OCI-LY7 (cell line): ENCODE results near the gene FAM222A. TPM values are rescaled to one million over a fixed set of nuclear protein-coding genes. Genes with fewer than 3 reads are reported as not detected.

ENCODE experiments used
- BruUV-seq: library from RNA; stranded (reverse); fragments of 400-500 nt; replicated peaks from 2 replicates; lab custom pipeline; 2021; lab: Mats Ljungman, UMichigan
- CTCF ChIA-PET: fragments of 300-600 bp; sonication (Branson Sonifier 250); formaldehyde crosslinking; loops from one replicate; lab custom pipeline; 2022; ENCODE audit warnings: antibody characterized with exemption; ENCODE audit not compliant: unreplicated experiment; lab: Charles Lee
- POLR2A ChIA-PET: fragments of 300-600 bp; sonication (Branson Sonifier 250); formaldehyde crosslinking; loops from one replicate; lab custom pipeline; 2022; ENCODE audit warnings: antibody characterized with exemption; lab: Charles Lee
- DNase-seq: peaks from one replicate; pipeline ENCODE4 v3.0.0-alpha.2; 2015; ENCODE audit warnings: low spot score
- H2AFZ ChIP-seq: fragments of 200-600 bp; sonication (generic), shearing (Covaris generic); 2 replicates; pipeline ENCODE4 v1.6.1; 2014; ENCODE audit warnings: mild to moderate bottlenecking, antibody characterized with exemption, low read length, moderate library complexity
- H3K27ac ChIP-seq: fragments of 200-600 bp; sonication (generic); 2 replicates; pipeline ENCODE4 v1.5.1; 2014; ENCODE audit warnings: mixed run types, low read depth, mild to moderate bottlenecking, moderate library complexity, low read length, inconsistent platforms; ENCODE audit not compliant: poor library complexity, severe bottlenecking
- H3K36me3 ChIP-seq: fragments of 200-600 bp; sonication (generic); 2 replicates; pipeline ENCODE4 v1.6.1; 2014; ENCODE audit warnings: mild to moderate bottlenecking, antibody characterized with exemption, low read length, moderate library complexity, mixed read lengths; ENCODE audit not compliant: insufficient read depth
- H3K4me1 ChIP-seq: fragments of 200-600 bp; sonication (generic); 2 replicates; pipeline ENCODE4 v1.5.1; 2014; ENCODE audit warnings: mild to moderate bottlenecking, low read length; ENCODE audit not compliant: insufficient read depth, poor library complexity, severe bottlenecking
- H3K4me2 ChIP-seq: fragments of 200-600 bp; sonication (generic); 2 replicates; pipeline ENCODE4 v1.6.1; 2014; ENCODE audit warnings: mild to moderate bottlenecking, low read length
- H3K4me3 ChIP-seq: fragments of 200-600 bp; sonication (generic); 2 replicates; pipeline ENCODE4 v1.5.1; 2014; ENCODE audit warnings: mild to moderate bottlenecking, low read depth, low read length; ENCODE audit not compliant: poor library complexity, severe bottlenecking
- H3K79me2 ChIP-seq: fragments of 200-600 bp; sonication (generic); 2 replicates; pipeline ENCODE4 v1.6.1; 2016; ENCODE audit warnings: low read depth, mild to moderate bottlenecking, low read length, moderate library complexity, mixed read lengths; ENCODE audit not compliant: insufficient read depth
- H3K9me2 ChIP-seq: fragments of 200-600 bp; sonication (generic); 2 replicates; pipeline ENCODE4 v1.6.1; 2016; ENCODE audit warnings: mild to moderate bottlenecking, low read length, mixed read lengths; ENCODE audit not compliant: insufficient read depth
- H3K9me3 ChIP-seq: fragments of 200-600 bp; sonication (generic); 2 replicates; pipeline ENCODE4 v1.6.1; 2014; ENCODE audit warnings: mild to moderate bottlenecking, mixed run types, low read length, mixed read lengths
- H4K20me1 ChIP-seq: fragments of 200-600 bp; sonication (generic); 2 replicates; pipeline ENCODE4 v1.6.1; 2014; ENCODE audit warnings: mild to moderate bottlenecking, antibody characterized with exemption, low read length, moderate library complexity, mixed read lengths; ENCODE audit not compliant: insufficient read depth
- CTCF ChIP-seq: fragments of 200-600 bp; sonication (generic); conservative IDR thresholded peaks from 2 replicates; pipeline ENCODE4 v1.5.1; 2014; ENCODE audit warnings: mild to moderate bottlenecking, antibody characterized with exemption, low read length, moderate library complexity, mixed read lengths
- EZH2phosphoT487 ChIP-seq: fragments of 200-600 bp; sonication (generic); IDR thresholded peaks from 2 replicates; pipeline ENCODE4 v1.6.1; 2018; ENCODE audit warnings: low read depth, borderline replicate concordance, mild to moderate bottlenecking, mixed run types, antibody characterized with exemption, low read length, moderate library complexity, mixed read lengths
- intact Hi-C: fragments of 100-400 bp; cut with micrococcal nuclease; formaldehyde crosslinking; loops from one replicate; pipeline ENCODE4 v1.10.0; 2022; ENCODE audit not compliant: unreplicated experiment
- total RNA-seq, 2 experiments: library from RNA; depleted of rRNA in 1 of 2; stranded (reverse); fragments of >200 nt in 1 of 2; shearing (Covaris generic) in 1 of 2; gene quantifications; 2 replicates each; pipeline ENCODE4 v1.2.3, GENCODE V29; 2014 to 2022

The FAM222A gene
- total RNA-seq, 2 experiments from 2014 or later, result 0.98 to 1.8 TPM

- intact Hi-C loops, result no loop called here
- Histone ChIP-seq H3K4me2 (no peak overlapping the region), H2AFZ (no peak overlapping the region), H3K36me3 (no peaks in the 10 kb centered on the region), H3K4me3 (no peak overlapping the region), H3K4me1 (no peaks in the 10 kb centered on the region), H4K20me1 (no peaks in the 10 kb centered on the region), H3K27ac (no peak overlapping the region), H3K9me2 (no peaks in the 10 kb centered on the region), H3K9me3 (no peaks in the 10 kb centered on the region), H3K79me2 (no peaks in the 10 kb centered on the region)
- POLR2A ChIA-PET, result no interaction called here
- BruUV-seq, result no TSS peak
- CTCF ChIA-PET, result no interaction called here
- TF ChIP-seq CTCF (no peak), EZH2phosphoT487 (no peak)
- no peak for DNase-seq
These were observed 17.6 kb upstream of the FAM222A start for GRCh38 chr12:109695961-109696461.

- POLR2A ChIA-PET, result no interaction called here
- no TSS peak for BruUV-seq
These were observed 16.9 kb upstream of the FAM222A start for GRCh38 chr12:109696485-109697269.

More at GRCh38 chr12:109696485-109697269, 16.9 kb upstream of the FAM222A start:
- Histone ChIP-seq H3K4me2 (no peak overlapping the region), H3K36me3 (no peaks in the 10 kb centered on the region), H2AFZ (no peak overlapping the region), H3K4me1 (no peaks in the 10 kb centered on the region), H3K9me2 (no peaks in the 10 kb centered on the region), H3K4me3 (no peak overlapping the region), H3K27ac (no peak overlapping the region), H4K20me1 (no peaks in the 10 kb centered on the region), H3K9me3 (no peaks in the 10 kb centered on the region), H3K79me2 (no peaks in the 10 kb centered on the region)
- no peak for DNase-seq
- CTCF ChIA-PET, result no interaction called here
- TF ChIP-seq EZH2phosphoT487, result no peak
- no peak for TF ChIP-seq CTCF
- intact Hi-C loops, result no loop called here
